Stimulated activated CD8-positive, alpha-beta memory T cell treated with anti-CD3 and anti-CD28 coated beads, Interleukin-7, amount 100 ng/mL, for 48 hours (primary cell): ENCODE data around the gene PAX6.
"Not testable (repeated sequence)": the region's sequence is repeated elsewhere in the genome, so short reads cannot be mapped to it uniquely, and the experiment has no call there.

ENCODE experiments used
- DNase-seq, 2 donors: peaks; one replicate each; pipeline ENCODE4 v3.0.0-alpha.2; 2020; ENCODE audit warnings: low read depth in 1 of 2; ENCODE audit errors: extremely low read depth in 1 of 2

Gene PAX6

GRCh38 chr11:31770011-31770700, 41.0 kb downstream of the PAX6 start:
- no peak for DNase-seq

GRCh38 chr11:31768749-31769640, 42.1 kb downstream of the PAX6 start:
- DNase-seq: no peak

GRCh38 chr11:31767685-31768084, 43.4 kb downstream of the PAX6 start:
- no peak for DNase-seq

GRCh38 chr11:31767066-31767465, 44.1 kb downstream of the PAX6 start:
- DNase-seq: no peak

- no peak for DNase-seq
Measured at GRCh38 chr11:31764766-31765165, 46.4 kb downstream of the PAX6 start.

- no peak for DNase-seq
Measured at GRCh38 chr11:31764261-31764660, 46.9 kb downstream of the PAX6 start.

GRCh38 chr11:31763296-31763695, 47.8 kb downstream of the PAX6 start:
- DNase-seq: no peak

GRCh38 chr11:31761636-31762035, 49.5 kb downstream of the PAX6 start:
- no peak for DNase-seq

- no peak for DNase-seq
Measured at GRCh38 chr11:31757260-31757835, 53.8 kb downstream of the PAX6 start.

GRCh38 chr11:31747581-31747980, 63.5 kb downstream of the PAX6 start:
- no peak for DNase-seq

GRCh38 chr11:31740731-31741368, 70.3 kb downstream of the PAX6 start:
- not testable (repeated sequence) for DNase-seq

GRCh38 chr11:31740131-31740530, 71.0 kb downstream of the PAX6 start:
- no peak for DNase-seq
